ENCODE results near the gene SPINT2.

Gene SPINT2

GRCh38 chr19:38294090-38294489 is 29.7 kb downstream of the SPINT2 start:
- DNase-seq (ENCODE audit: low read depth) = no peak

- DNase-seq (ENCODE audit: low read depth) = no peak
Measured at GRCh38 chr19:38298821-38299680, 34.7 kb downstream of the SPINT2 start.

- no peak for DNase-seq (ENCODE audit: low read depth)
Measured at GRCh38 chr19:38303517-38304351, 39.4 kb downstream of the SPINT2 start, which contains the start of gene C19orf33. Gene C19orf33 (plus strand): TSS chr19:38304251. CDS start chr19:38304262, 11 bp downstream.

GRCh38 chr19:38304352-38304865 is 40.0 kb downstream of the SPINT2 start:
- no peak for DNase-seq (ENCODE audit: low read depth)

GRCh38 chr19:38304866-38305429 is 40.6 kb downstream of the SPINT2 start:
- no peak for DNase-seq (ENCODE audit: low read depth)

- DNase-seq (ENCODE audit: low read depth) = no peak
Measured at GRCh38 chr19:38306236-38306635, 41.9 kb downstream of the SPINT2 start.

GRCh38 chr19:38307076-38307475 is 42.7 kb downstream of the SPINT2 start:
- no peak for DNase-seq (ENCODE audit: low read depth)

GRCh38 chr19:38307597-38307996 is 43.2 kb downstream of the SPINT2 start:
- no peak for DNase-seq (ENCODE audit: low read depth)

- no peak for DNase-seq (ENCODE audit: low read depth)
Measured at GRCh38 chr19:38308006-38308766, 43.8 kb downstream of the SPINT2 start.

GRCh38 chr19:38308926-38309614 is 44.7 kb downstream of the SPINT2 start:
- DNase-seq (ENCODE audit: low read depth) = no peak

GRCh38 chr19:38309615-38310278 is 45.4 kb downstream of the SPINT2 start:
- DNase-seq (ENCODE audit: low read depth) = no peak

GRCh38 chr19:38310279-38310670 is 45.9 kb downstream of the SPINT2 start:
- no peak for DNase-seq (ENCODE audit: low read depth)

- DNase-seq (ENCODE audit: low read depth) = no peak
Measured at GRCh38 chr19:38310986-38311385, 46.6 kb downstream of the SPINT2 start.

- DNase-seq (ENCODE audit: low read depth) = peak; percentile 98
Measured at GRCh38 chr19:38315657-38316476, 51.5 kb downstream of the SPINT2 start, which contains the start of gene YIF1B. Gene YIF1B (minus strand): TSS chr19:38315947. CDS start chr19:38315917, 30 bp downstream.

GRCh38 chr19:38316477-38317067 is 52.2 kb downstream of the SPINT2 start:
- no peak for DNase-seq (ENCODE audit: low read depth)

GRCh38 chr19:38317104-38317612 is 52.8 kb downstream of the SPINT2 start:
- no peak for DNase-seq (ENCODE audit: low read depth)

GRCh38 chr19:38318660-38319059 is 54.3 kb downstream of the SPINT2 start:
- no peak for DNase-seq (ENCODE audit: low read depth)

GRCh38 chr19:38319421-38320258 is 55.3 kb downstream of the SPINT2 start, which contains the start of gene KCNK6:
Gene KCNK6 (plus strand): TSS chr19:38319845. CDS start chr19:38319951, 106 bp downstream.
- DNase-seq (ENCODE audit: low read depth) = peak; percentile 38

Data from activated T-cell treated with anti-CD3 and anti-CD28 coated beads for 48 hours (primary cell).